ENCODE measurements around the gene FADS2. TPM values are rescaled to one million over a fixed set of nuclear protein-coding genes. Genes with fewer than 3 reads are reported as not detected.

The FADS2 gene
- total RNA-seq, 4 donors from 2014 or later, result 2.8 to 9.3 (median 7.0) TPM

DNA sequence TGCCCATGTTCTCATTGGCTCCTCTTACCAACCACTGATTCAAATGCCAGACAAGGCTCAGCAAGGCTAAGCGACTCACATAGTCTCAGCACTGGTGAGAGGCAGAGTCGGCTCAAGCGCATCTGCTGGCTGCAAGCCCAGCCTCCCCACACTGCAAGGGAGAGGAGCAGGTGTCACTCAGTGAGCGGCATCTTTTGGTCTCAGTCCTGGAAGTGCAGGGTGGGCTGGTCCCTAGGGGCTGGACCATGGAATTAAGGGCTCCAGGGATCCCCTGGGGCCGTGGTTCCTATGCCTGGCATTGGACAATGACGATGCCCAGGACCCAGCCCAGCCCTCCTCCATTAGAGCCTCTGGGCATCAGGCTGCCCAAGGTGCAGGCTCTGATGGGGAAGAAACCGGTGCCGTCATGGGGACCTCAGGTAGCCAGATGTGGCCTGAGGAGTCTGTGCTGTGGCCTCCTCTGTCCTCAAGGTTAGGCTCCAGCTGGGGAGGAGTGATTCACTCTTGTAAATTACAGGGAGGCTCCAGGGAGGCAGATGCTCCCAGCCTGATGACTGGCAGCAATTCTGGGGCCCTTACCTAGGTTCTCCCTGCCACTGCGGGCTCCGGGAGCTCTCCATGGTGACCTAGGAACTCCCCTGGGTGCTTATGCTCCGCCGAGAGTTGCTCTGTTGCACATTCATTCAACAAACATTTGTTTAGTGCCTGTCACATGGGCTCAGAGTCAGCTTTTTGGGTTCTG, 28.0 kb downstream of the FADS2 start:
- intact Hi-C loops (cut with DNase I), result no loop called here
- TF ChIP-seq, protein P1, sequence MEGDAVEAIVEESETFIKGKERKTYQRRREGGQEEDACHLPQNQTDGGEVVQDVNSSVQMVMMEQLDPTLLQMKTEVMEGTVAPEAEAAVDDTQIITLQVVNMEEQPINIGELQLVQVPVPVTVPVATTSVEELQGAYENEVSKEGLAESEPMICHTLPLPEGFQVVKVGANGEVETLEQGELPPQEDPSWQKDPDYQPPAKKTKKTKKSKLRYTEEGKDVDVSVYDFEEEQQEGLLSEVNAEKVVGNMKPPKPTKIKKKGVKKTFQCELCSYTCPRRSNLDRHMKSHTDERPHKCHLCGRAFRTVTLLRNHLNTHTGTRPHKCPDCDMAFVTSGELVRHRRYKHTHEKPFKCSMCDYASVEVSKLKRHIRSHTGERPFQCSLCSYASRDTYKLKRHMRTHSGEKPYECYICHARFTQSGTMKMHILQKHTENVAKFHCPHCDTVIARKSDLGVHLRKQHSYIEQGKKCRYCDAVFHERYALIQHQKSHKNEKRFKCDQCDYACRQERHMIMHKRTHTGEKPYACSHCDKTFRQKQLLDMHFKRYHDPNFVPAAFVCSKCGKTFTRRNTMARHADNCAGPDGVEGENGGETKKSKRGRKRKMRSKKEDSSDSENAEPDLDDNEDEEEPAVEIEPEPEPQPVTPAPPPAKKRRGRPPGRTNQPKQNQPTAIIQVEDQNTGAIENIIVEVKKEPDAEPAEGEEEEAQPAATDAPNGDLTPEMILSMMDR (IDR thresholded peaks at IDR 0.05), result no peak
- TF ChIP-seq POLR2A (IDR thresholded peaks at IDR 0.05), result no peak
- WGBS, 2 donors, result 89 to 90% methylated on average over 5 to 11 of the region's 12 CpGs
- Histone ChIP-seq H3K9me3 (no peaks in the 10 kb centered on the region), H3K4me3 (replicated peaks in 1 of 3) (no peak overlapping the region), H3K36me3 (no peaks in the 10 kb centered on the region), H3K27me3 (no peaks in the 10 kb centered on the region), H3K4me1 (peaks cover 0 to 7% of the 10 kb centered on the region in 2 donors), H3K27ac (no peak overlapping the region)
- DNase-seq, result no peak

DNA sequence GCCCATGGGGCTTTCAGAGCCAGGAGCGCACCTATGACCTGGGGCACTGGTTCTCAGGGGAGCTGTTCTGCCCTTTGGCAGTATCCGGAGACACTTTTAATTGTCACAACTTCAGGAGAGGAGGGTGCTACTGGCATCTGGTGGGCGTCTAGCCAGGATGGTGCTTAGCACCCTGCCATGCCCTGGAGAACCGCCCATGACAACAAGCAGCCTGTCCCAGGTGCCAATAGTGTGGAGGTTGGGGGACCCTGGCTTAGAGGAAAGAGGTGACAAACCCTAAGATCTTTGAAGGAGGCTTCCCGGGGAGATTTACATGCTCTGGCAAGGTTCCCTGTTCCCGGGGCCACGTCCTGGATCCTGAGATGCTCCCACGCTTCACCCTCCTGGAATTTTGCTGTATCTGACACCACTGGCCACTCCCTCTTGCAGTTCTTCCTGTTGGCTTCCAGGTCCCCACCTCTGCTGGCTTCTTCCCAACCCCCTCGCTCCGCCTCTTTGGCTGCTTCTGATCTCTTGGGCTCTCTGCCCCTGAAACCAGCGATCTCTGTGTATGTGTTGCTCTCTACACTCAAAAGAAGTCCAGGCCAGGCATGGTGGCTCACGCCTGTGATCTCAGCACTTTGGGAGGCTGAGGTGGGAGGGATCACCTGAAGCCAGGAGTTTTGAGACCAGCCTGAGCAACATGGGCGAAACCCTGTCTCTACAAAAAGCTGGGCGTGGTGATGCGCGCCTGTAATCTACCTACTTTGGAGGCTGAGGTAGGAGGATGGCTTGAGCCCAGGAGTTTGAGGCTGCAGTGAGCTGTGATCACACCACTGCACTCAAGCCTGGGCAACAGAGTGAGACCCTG, 32.2 kb downstream of the FADS2 start:
- H3K27me3 ChIP-seq, result no peaks in the 10 kb centered on the region
- no peak overlapping the region for H3K4me3 ChIP-seq (replicated peaks in 1 of 3)
- DNase-seq, result peak; percentile 59 to 81
- H3K9me3 ChIP-seq, result no peaks in the 10 kb centered on the region
- no peak overlapping the region for H3K27ac ChIP-seq
- 72 to 89% methylated on average over 16 of the region's 16 CpGs for WGBS, 2 donors
- intact Hi-C loops (cut with DNase I), result no loop called here
- no peaks in the 10 kb centered on the region for H3K36me3 ChIP-seq
- TF ChIP-seq, protein P1 (IDR thresholded peaks at IDR 0.05), result no peak
- H3K4me1 ChIP-seq, result peaks cover 0 to 7% of the 10 kb centered on the region in 2 donors

DNA sequence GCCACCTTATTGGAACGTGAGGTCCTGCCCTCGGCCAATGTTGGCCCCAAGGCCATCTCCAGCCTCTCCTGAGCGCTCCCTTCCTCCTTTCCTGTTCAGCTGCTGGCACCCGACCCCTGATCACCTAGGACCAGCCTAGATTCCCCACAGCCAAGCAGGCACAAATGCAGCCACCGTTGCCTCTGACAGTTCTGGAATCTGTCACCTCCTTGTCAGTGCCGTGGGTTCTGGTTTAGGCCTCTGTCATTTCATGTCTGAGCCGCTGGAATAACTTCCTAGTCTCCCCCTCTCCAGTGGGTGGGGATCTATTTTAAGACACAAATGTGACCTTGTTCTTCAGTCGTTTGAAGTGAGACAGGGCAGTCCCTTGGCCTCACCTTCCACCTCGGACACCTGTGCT, 33.5 kb downstream of the FADS2 start:
- no peaks in the 10 kb centered on the region for H3K36me3 ChIP-seq
- H3K9me3 ChIP-seq, result no peaks in the 10 kb centered on the region
- peaks cover 0 to 7% of the 10 kb centered on the region in 2 donors for H3K4me1 ChIP-seq
- no peak for DNase-seq
- 75 to 85% methylated on average over 9 of the region's 9 CpGs for WGBS, 2 donors
- no peak overlapping the region for H3K27ac ChIP-seq
- TF ChIP-seq, protein P1 (IDR thresholded peaks at IDR 0.05), result no peak
- no peak for TF ChIP-seq POLR2A (IDR thresholded peaks at IDR 0.05)
- intact Hi-C loops (cut with DNase I), result no loop called here
- H3K4me3 ChIP-seq (replicated peaks in 1 of 3), result no peak overlapping the region
- no peaks in the 10 kb centered on the region for H3K27me3 ChIP-seq

DNA sequence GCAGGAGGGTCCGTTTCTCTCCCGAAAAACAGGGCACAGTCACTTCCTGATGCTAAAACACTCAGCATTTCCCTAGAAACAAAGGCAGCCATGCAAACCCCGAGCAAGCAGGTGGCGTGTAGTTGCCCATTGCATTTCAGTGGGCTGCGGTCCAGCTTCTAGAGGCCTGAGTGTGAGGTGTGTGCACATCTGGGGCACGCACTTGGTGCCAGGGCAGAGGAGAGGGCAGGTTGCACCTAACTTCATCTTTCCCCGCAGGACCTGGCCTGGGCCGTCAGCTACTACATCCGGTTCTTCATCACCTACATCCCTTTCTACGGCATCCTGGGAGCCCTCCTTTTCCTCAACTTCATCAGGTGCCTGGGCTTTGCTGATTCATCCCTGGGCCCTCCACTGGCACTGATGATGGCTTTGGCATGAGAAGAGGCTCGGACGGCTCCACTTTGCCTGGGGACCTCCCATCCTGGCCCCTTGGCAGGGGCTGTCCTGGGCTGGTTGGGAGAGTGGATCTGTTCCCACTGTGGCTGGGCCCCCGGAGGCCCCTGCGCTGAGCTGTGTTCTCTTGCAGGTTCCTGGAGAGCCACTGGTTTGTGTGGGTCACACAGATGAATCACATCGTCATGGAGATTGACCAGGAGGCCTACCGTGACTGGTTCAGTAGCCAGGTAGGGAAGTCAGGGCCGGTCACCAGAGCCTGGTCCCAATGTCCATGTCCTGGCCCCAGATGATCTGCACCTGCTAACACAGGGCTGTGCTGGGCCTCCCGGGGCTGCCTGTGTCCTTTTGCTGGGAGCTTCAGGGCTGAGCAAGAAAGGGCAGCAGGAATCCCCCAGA, 34.8 kb downstream of the FADS2 start:
- WGBS, 2 donors, result 95 to 97% methylated on average over 11 to 16 of the region's 18 CpGs
- DNase-seq, result no peak
- intact Hi-C loops (cut with DNase I), result no loop called here
- Histone ChIP-seq H3K27me3 (no peaks in the 10 kb centered on the region), H3K4me1 (peaks cover 0 to 7% of the 10 kb centered on the region in 2 donors), H3K9me3 (no peaks in the 10 kb centered on the region), H3K27ac (no peak overlapping the region), H3K36me3 (no peaks in the 10 kb centered on the region), H3K4me3 (replicated peaks in 1 of 3) (no peak overlapping the region)
- no peak for TF ChIP-seq POLR2A (IDR thresholded peaks at IDR 0.05)
- TF ChIP-seq, protein P1 (IDR thresholded peaks at IDR 0.05), result no peak
